ENCODE results near the gene PSME1. TPM values are rescaled to one million over a fixed set of nuclear protein-coding genes. Genes with fewer than 3 reads are reported as not detected.

The PSME1 gene
- total RNA-seq, 1 experiment from 2014 or later = 160 TPM

DNA sequence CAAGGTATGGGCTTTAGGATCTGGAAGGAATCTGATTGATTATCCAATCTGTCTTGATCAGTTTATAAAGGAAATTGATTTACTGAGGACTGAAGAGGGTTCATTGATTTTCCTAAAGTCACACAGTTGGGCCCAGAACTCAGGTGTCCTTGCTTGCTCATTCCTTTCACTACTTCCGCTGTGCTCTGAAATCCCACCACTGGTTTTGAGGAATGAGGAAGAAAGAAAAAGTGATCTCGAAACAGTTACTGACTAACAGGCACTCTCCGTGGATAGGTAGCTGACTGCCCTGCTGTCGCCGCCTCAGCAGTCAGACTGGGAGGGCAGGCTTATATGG lies 5.6 kb upstream of the PSME1 start, which contains the start of gene FITM1:
Gene FITM1, plus strand, starts transcription at position 280 of the 337 bp plus-strand sequence. CDS start 905 bp downstream, outside the sequence.
- TF ChIP-seq, protein P1, sequence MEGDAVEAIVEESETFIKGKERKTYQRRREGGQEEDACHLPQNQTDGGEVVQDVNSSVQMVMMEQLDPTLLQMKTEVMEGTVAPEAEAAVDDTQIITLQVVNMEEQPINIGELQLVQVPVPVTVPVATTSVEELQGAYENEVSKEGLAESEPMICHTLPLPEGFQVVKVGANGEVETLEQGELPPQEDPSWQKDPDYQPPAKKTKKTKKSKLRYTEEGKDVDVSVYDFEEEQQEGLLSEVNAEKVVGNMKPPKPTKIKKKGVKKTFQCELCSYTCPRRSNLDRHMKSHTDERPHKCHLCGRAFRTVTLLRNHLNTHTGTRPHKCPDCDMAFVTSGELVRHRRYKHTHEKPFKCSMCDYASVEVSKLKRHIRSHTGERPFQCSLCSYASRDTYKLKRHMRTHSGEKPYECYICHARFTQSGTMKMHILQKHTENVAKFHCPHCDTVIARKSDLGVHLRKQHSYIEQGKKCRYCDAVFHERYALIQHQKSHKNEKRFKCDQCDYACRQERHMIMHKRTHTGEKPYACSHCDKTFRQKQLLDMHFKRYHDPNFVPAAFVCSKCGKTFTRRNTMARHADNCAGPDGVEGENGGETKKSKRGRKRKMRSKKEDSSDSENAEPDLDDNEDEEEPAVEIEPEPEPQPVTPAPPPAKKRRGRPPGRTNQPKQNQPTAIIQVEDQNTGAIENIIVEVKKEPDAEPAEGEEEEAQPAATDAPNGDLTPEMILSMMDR (conservative IDR thresholded peaks at IDR 0.05; ENCODE audit: low read depth, low read length) = no peak
- TF ChIP-seq EZH2 (IDR thresholded peaks at IDR 0.05; ENCODE audit: borderline replicate concordance, low read depth, low read length, poor library complexity, severe bottlenecking) = no peak
- no peaks in the 10 kb centered on the region for H3K9me3 ChIP-seq (ENCODE audit: low read depth, low read length, poor library complexity, severe bottlenecking)
- no peaks in the 10 kb centered on the region for H3K36me3 ChIP-seq (ENCODE audit: insufficient read depth, low read length, poor library complexity, severe bottlenecking)
- DNase-seq (ENCODE audit: low spot score) = no peak
- H3K27ac ChIP-seq (ENCODE audit: low read depth, low read length, poor library complexity, severe bottlenecking) = no peak within 1 kb of the TSS
- ChIA-PET CTCF (no interaction called here), POLR2A (ENCODE audit: low non-redundant PET) (interaction anchor here (0.6 kb wide), 1 partner anchor 191 kb away, joined by 4 read pairs; no protein-coding TSS in a partner anchor)
- H3K4me3 ChIP-seq (ENCODE audit: low read depth, low read length, poor library complexity, severe bottlenecking) = no peak within 1 kb of the TSS
- intact Hi-C loops (cut with micrococcal nuclease; ENCODE audit: unreplicated experiment) = no loop called here
- no TSS peak for BruUV-seq (replicated peaks)
- H3K4me1 ChIP-seq (ENCODE audit: insufficient read depth, low read length, poor library complexity, severe bottlenecking) = no peaks in the 10 kb centered on the region
- no peaks in the 10 kb centered on the region for H3K27me3 ChIP-seq (replicated peaks; ENCODE audit: insufficient read depth, low read depth, low read length, poor library complexity)

DNA sequence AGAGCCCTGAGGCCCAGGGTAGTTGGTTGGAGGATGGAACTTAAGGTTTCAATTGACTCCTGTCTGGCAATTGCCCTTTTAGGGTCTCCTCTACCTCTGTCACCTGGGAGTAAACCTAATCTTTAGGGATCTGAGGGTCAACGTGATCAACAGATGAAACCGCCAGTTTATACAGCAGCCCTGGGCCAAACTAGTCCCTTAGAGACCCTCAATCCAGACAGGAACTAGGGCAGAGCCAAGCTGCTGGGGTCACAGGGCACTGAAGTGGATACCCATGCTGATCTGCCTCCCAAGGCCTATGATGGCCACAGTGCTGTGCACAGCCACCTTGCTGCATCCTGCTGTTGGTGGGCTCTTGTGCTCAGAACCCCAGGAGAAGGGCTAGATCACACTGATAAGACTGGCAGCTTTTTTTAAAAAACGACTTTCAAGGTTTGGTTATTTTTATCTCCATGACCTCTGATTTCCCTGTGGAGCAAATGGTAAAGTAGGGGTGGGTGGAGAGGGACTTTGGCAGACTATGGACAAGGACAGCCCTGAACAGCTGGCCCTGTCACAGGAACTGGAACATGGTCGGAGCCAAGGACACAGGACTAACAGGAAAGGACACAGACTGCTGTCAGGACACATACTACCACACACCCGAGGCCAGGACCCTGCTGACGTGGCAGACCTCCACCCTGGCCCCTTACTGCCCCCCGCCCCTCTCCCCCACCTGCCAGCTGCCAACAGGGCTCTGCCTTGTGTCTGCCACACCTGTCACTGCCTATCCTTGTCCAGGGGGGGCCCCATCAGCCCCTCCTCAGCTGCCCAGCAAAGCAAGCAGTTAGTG lies 5.1 kb upstream of the PSME1 start:
- H3K36me3 ChIP-seq (ENCODE audit: insufficient read depth, low read length, poor library complexity, severe bottlenecking) = no peaks in the 10 kb centered on the region
- no peak overlapping the region for H3K27ac ChIP-seq (ENCODE audit: low read depth, low read length, poor library complexity, severe bottlenecking)
- no peaks in the 10 kb centered on the region for H3K4me1 ChIP-seq (ENCODE audit: insufficient read depth, low read length, poor library complexity, severe bottlenecking)
- TF ChIP-seq EZH2 (IDR thresholded peaks at IDR 0.05; ENCODE audit: borderline replicate concordance, low read depth, low read length, poor library complexity, severe bottlenecking) = no peak
- BruUV-seq (replicated peaks) = no TSS peak
- POLR2A ChIA-PET (ENCODE audit: low non-redundant PET) = interaction anchor here (0.6 kb wide), 1 partner anchor 190 kb away, joined by 4 read pairs; no protein-coding TSS in a partner anchor
- intact Hi-C loops (cut with micrococcal nuclease; ENCODE audit: unreplicated experiment) = no loop called here
- H3K4me3 ChIP-seq (ENCODE audit: low read depth, low read length, poor library complexity, severe bottlenecking) = no peak overlapping the region
- CTCF ChIA-PET = no interaction called here
- H3K9me3 ChIP-seq (ENCODE audit: low read depth, low read length, poor library complexity, severe bottlenecking) = no peaks in the 10 kb centered on the region
- DNase-seq (ENCODE audit: low spot score) = no peak
- no peaks in the 10 kb centered on the region for H3K27me3 ChIP-seq (replicated peaks; ENCODE audit: insufficient read depth, low read depth, low read length, poor library complexity)

DNA sequence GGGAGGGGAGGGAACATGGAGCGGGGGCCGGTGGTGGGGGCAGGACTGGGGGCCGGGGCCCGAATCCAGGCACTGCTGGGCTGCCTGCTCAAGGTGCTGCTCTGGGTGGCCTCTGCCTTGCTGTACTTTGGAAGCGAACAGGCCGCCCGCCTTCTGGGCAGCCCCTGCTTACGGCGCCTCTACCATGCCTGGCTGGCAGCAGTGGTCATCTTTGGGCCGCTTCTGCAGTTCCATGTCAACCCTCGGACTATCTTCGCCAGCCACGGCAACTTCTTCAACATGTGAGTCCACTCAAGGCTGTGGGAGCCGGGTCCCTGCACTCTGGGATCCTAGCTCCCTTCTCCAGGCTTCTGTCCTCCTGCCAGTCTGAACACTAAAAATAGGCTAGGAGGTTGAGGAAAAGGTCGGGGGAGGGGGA lies 4.4 kb upstream of the PSME1 start:
- BruUV-seq (replicated peaks) = no TSS peak
- no peaks in the 10 kb centered on the region for H3K27me3 ChIP-seq (replicated peaks; ENCODE audit: insufficient read depth, low read depth, low read length, poor library complexity)
- no peak overlapping the region for H3K4me3 ChIP-seq (ENCODE audit: low read depth, low read length, poor library complexity, severe bottlenecking)
- POLR2A ChIA-PET (ENCODE audit: low non-redundant PET) = no interaction called here
- no peak overlapping the region for H3K27ac ChIP-seq (ENCODE audit: low read depth, low read length, poor library complexity, severe bottlenecking)
- no peaks in the 10 kb centered on the region for H3K4me1 ChIP-seq (ENCODE audit: insufficient read depth, low read length, poor library complexity, severe bottlenecking)
- TF ChIP-seq, protein P1 (conservative IDR thresholded peaks at IDR 0.05; ENCODE audit: low read depth, low read length) = no peak
- TF ChIP-seq EZH2 (IDR thresholded peaks at IDR 0.05; ENCODE audit: borderline replicate concordance, low read depth, low read length, poor library complexity, severe bottlenecking) = no peak
- no peaks in the 10 kb centered on the region for H3K36me3 ChIP-seq (ENCODE audit: insufficient read depth, low read length, poor library complexity, severe bottlenecking)
- CTCF ChIA-PET = no interaction called here
- intact Hi-C loops (cut with micrococcal nuclease; ENCODE audit: unreplicated experiment) = no loop called here
- DNase-seq (ENCODE audit: low spot score) = no peak
- no peaks in the 10 kb centered on the region for H3K9me3 ChIP-seq (ENCODE audit: low read depth, low read length, poor library complexity, severe bottlenecking)

Measured in A673 (cell line).